ENCODE measurements around the gene CREM. TPM values are rescaled to one million over a fixed set of nuclear protein-coding genes. Genes with fewer than 3 reads are reported as not detected.

Gene CREM
- polyA plus RNA-seq, 1 of the 3 experiments (the other 2 are of a cell fraction): 41.4 TPM

- Histone ChIP-seq H3F3A (replicated peaks; ENCODE audit: insufficient read depth) (no peaks in the 10 kb centered on the region), H3K36me3 (replicated peaks in 1 of 2; ENCODE audit: control insufficient read depth in 1 of 2, insufficient read depth in 2 of 2, low read length in 1 of 2) (no peaks in the 10 kb centered on the region), H3K4me1 (ENCODE audit: control insufficient read depth in 1 of 2, insufficient read depth in 2 of 2, low read depth in 1 of 2, low read length in 1 of 2) (no peaks in the 10 kb centered on the region), H4K20me1 (ENCODE audit: insufficient read depth) (no peaks in the 10 kb centered on the region), H3K9me2 (no peaks in the 10 kb centered on the region), H2AFZ (ENCODE audit: low read depth) (no peak overlapping the region), H3K9me3 (no peaks in the 10 kb centered on the region), H3K27ac (ENCODE audit: low read depth in 2 of 2, low read length in 1 of 2) (no peak overlapping the region), H3K79me2 (ENCODE audit: insufficient read depth) (no peaks in the 10 kb centered on the region), H3K4me3 (ENCODE audit: low read depth in 2 of 2, low read length in 1 of 2) (no peak overlapping the region), H3K9ac (no peak overlapping the region), H3K27me3 (ENCODE audit: insufficient read depth) (no peaks in the 10 kb centered on the region), H3K4me2 (no peak overlapping the region)
- 92% methylated on average over 6 of the region's 6 CpGs for WGBS (ENCODE audit: low lambda C conversion rate)
- DNase-seq: no peak
- ChIA-PET CTCF (no interaction called here), POLR2A (no interaction called here)
- TF ChIP-seq REST (IDR thresholded peaks at IDR 0.05; ENCODE audit: low read depth, low read length): no peak
- TF ChIP-seq USF2 (IDR thresholded peaks at IDR 0.05; ENCODE audit: borderline replicate concordance, low read depth, low read length): no peak
- TF ChIP-seq TAF1 (IDR thresholded peaks at IDR 0.05; ENCODE audit: borderline replicate concordance, low read depth, low read length): no peak
- no peak for TF ChIP-seq FOXJ3 (CRISPR knock-in tag; IDR thresholded peaks at IDR 0.05)
- no peak for TF ChIP-seq EZH2phosphoT487 (IDR thresholded peaks at IDR 0.05; ENCODE audit: borderline replicate concordance, low read depth)
- TF ChIP-seq IRF3 (IDR thresholded peaks at IDR 0.05; ENCODE audit: low read depth, low read length): no peak
- TF ChIP-seq RCOR1 (IDR thresholded peaks at IDR 0.05; ENCODE audit: low read length): no peak
- no peak for TF ChIP-seq TEAD4 (IDR thresholded peaks at IDR 0.05; ENCODE audit: borderline replicate concordance, insufficient read depth)
- TF ChIP-seq RFX5 (IDR thresholded peaks at IDR 0.05; ENCODE audit: low read length): no peak
- no peak for TF ChIP-seq ELF1 (IDR thresholded peaks at IDR 0.05)
- no peak for TF ChIP-seq JUND (IDR thresholded peaks at IDR 0.05)
- TF ChIP-seq PBX3 (IDR thresholded peaks at IDR 0.05): no peak
- TF ChIP-seq FOXM1 (IDR thresholded peaks at IDR 0.05; ENCODE audit: low read depth): no peak
- no peak for TF ChIP-seq RAD21 (IDR thresholded peaks at IDR 0.05; ENCODE audit: low read length)
- TF ChIP-seq CTCF (IDR thresholded peaks at IDR 0.05): no peak
- no peak for TF ChIP-seq USF1 (IDR thresholded peaks at IDR 0.05; ENCODE audit: borderline replicate concordance, low read depth)
- no peak for TF ChIP-seq CHD2 (IDR thresholded peaks at IDR 0.05; ENCODE audit: low read length, partially characterized antibody)
Observed at GRCh38 chr10:35166607-35167006, 40.0 kb downstream of the CREM start.
